ENCODE data around the gene ZFHX3. TPM values are rescaled to one million over a fixed set of nuclear protein-coding genes. Genes with fewer than 3 reads are reported as not detected.

ZFHX3 gene
- polyA plus RNA-seq, 1 donor (not counting 4 experiments of a cell fraction or from before 2014, with no cell fraction given), result 1.2 TPM

GRCh38 chr16:72835086-72835485 lies 212.8 kb downstream of the ZFHX3 start:
- Histone ChIP-seq H4K20me1 (ENCODE audit: control insufficient read depth, extremely low read depth, insufficient read depth, low read length) (no peaks in the 10 kb centered on the region), H3K36me3 (ENCODE audit: control insufficient read depth in 2 of 2, extremely low read depth in 1 of 2, insufficient read depth in 2 of 2, low read length in 2 of 2) (no peaks in the 10 kb centered on the region), H3K79me2 (ENCODE audit: control insufficient read depth, insufficient read depth, low read length) (no peaks in the 10 kb centered on the region), H3K9ac (ENCODE audit: control insufficient read depth, extremely low read depth, insufficient read depth, low read length) (no peak overlapping the region), H3K4me1 (ENCODE audit: control insufficient read depth, extremely low read depth, insufficient read depth, low read length) (no peaks in the 10 kb centered on the region), H3K27me3 (ENCODE audit: control insufficient read depth, extremely low read depth, insufficient read depth, low read length) (no peaks in the 10 kb centered on the region), H3K4me2 (ENCODE audit: control insufficient read depth, extremely low read depth, insufficient read depth, low read depth, low read length) (no peak overlapping the region), H3K27ac (ENCODE audit: control insufficient read depth, insufficient read depth, low read length) (no peak overlapping the region), H2AFZ (ENCODE audit: control insufficient read depth, low read length) (no peak overlapping the region), H3K9me3 (ENCODE audit: control insufficient read depth, low read depth, low read length) (no peaks in the 10 kb centered on the region), H3K4me3 (ENCODE audit: control insufficient read depth in 2 of 3, extremely low read depth in 1 of 3, insufficient read depth in 2 of 3, low read depth in 1 of 3, low read length in 3 of 3) (no peak overlapping the region), H3K9me1 (ENCODE audit: control insufficient read depth, extremely low read depth, insufficient read depth, low read length) (no peaks in the 10 kb centered on the region)
- TF ChIP-seq, protein P1, sequence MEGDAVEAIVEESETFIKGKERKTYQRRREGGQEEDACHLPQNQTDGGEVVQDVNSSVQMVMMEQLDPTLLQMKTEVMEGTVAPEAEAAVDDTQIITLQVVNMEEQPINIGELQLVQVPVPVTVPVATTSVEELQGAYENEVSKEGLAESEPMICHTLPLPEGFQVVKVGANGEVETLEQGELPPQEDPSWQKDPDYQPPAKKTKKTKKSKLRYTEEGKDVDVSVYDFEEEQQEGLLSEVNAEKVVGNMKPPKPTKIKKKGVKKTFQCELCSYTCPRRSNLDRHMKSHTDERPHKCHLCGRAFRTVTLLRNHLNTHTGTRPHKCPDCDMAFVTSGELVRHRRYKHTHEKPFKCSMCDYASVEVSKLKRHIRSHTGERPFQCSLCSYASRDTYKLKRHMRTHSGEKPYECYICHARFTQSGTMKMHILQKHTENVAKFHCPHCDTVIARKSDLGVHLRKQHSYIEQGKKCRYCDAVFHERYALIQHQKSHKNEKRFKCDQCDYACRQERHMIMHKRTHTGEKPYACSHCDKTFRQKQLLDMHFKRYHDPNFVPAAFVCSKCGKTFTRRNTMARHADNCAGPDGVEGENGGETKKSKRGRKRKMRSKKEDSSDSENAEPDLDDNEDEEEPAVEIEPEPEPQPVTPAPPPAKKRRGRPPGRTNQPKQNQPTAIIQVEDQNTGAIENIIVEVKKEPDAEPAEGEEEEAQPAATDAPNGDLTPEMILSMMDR (optimal IDR thresholded peaks at IDR 0.05 in 1 of 3, IDR thresholded peaks at IDR 0.05 in 1 of 3, conservative IDR thresholded peaks at IDR 0.05 in 1 of 3; ENCODE audit: extremely low read depth in 1 of 3, insufficient read depth in 2 of 3, low read length in 3 of 3), result no peak
- no peak for TF ChIP-seq EZH2 (IDR thresholded peaks at IDR 0.05; ENCODE audit: low read length)
- dilution Hi-C loops (cut with MboI; ENCODE audit: extremely low pct_ligation_motif_present, low sequenced_read_pairs), result no loop called here
- DNase-seq (ENCODE audit: low read depth, low spot score) (no peak), FAIRE-seq (no peak)

DNA sequence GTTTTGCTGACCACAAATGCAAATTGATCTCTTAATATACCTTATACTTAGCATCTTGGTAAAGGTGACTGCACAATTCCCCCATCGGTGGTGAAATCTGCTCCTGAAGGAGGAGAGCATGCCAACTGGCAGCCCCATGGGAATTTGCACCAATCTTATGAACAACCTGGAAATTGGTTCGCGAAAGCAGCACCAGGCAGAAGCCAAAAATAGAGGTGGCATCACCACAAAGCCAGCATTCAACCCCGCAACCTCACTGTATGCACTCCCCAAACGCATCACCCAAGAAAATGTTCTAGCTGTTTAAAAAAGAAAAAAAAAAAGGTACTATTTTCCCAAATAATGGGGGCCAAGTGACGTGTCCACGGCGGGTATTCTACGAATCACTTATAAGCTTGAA lies 213.4 kb downstream of the ZFHX3 start:
- Histone ChIP-seq H3K27me3 (ENCODE audit: control insufficient read depth, extremely low read depth, insufficient read depth, low read length) (no peaks in the 10 kb centered on the region), H3K9me1 (ENCODE audit: control insufficient read depth, extremely low read depth, insufficient read depth, low read length) (no peaks in the 10 kb centered on the region), H3K36me3 (ENCODE audit: control insufficient read depth in 2 of 2, extremely low read depth in 1 of 2, insufficient read depth in 2 of 2, low read length in 2 of 2) (peaks cover 0 to under 1% of the 10 kb centered on the region in 2 experiments), H3K4me3 (ENCODE audit: control insufficient read depth in 2 of 3, extremely low read depth in 1 of 3, insufficient read depth in 2 of 3, low read depth in 1 of 3, low read length in 3 of 3) (no peak overlapping the region), H3K9me3 (ENCODE audit: control insufficient read depth, low read depth, low read length) (no peaks in the 10 kb centered on the region), H2AFZ (ENCODE audit: control insufficient read depth, low read length) (no peak overlapping the region), H3K4me2 (ENCODE audit: control insufficient read depth, extremely low read depth, insufficient read depth, low read depth, low read length) (no peak overlapping the region), H4K20me1 (ENCODE audit: control insufficient read depth, extremely low read depth, insufficient read depth, low read length) (no peaks in the 10 kb centered on the region), H3K79me2 (ENCODE audit: control insufficient read depth, insufficient read depth, low read length) (no peaks in the 10 kb centered on the region), H3K27ac (ENCODE audit: control insufficient read depth, insufficient read depth, low read length) (no peak overlapping the region), H3K4me1 (ENCODE audit: control insufficient read depth, extremely low read depth, insufficient read depth, low read length) (no peaks in the 10 kb centered on the region), H3K9ac (ENCODE audit: control insufficient read depth, extremely low read depth, insufficient read depth, low read length) (no peak overlapping the region)
- FAIRE-seq (no peak), DNase-seq (ENCODE audit: low read depth, low spot score) (no peak)
- dilution Hi-C loops (cut with MboI; ENCODE audit: extremely low pct_ligation_motif_present, low sequenced_read_pairs), result no loop called here
- TF ChIP-seq, protein P1 (optimal IDR thresholded peaks at IDR 0.05 in 1 of 3, IDR thresholded peaks at IDR 0.05 in 1 of 3, conservative IDR thresholded peaks at IDR 0.05 in 1 of 3; ENCODE audit: extremely low read depth in 1 of 3, insufficient read depth in 2 of 3, low read length in 3 of 3), result no peak
- no peak for TF ChIP-seq EZH2 (IDR thresholded peaks at IDR 0.05; ENCODE audit: low read length)
